NCI-H1436 (cell line): ENCODE data around the gene JAK1.
"Not testable (repeated sequence)": the region's sequence is repeated elsewhere in the genome, so short reads cannot be mapped to it uniquely, and the experiment has no call there.

Experiments used
- DNase-seq: peaks from one replicate; lab custom pipeline; 2025; lab: John Stamatoyannopoulos, UW

Gene JAK1

DNA sequence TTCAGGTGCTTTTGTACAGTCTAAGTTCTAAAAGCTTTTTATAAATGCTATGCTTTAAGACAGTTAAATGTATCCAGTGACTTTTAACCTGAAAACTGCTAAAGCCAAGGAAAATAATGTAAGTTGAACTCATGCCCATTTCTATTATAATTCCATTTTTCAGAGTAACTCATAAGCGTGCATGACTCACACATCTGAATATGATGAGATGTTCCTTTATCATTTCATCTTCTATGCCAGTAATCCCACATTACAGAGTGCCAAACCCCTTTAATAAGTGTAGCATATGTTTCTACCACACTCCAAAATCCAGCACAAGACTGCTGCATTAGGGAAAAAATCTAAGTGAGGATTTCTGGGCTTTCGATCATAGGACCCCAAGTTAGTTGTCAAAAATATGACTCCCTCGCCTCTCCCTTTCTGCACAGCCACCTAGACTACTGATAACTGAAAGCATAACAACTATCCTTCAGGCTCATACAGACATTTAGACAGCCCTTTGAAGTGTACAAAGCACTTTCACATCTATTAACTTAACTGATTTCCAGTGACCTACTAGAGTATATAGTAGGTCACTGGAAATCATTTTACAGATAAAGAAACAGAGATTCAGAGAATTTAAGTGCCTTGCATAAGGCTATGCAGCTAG, 45.3 kb downstream of the JAK1 start:
- DNase-seq: no peak

GRCh38 chr1:64919120-64919519, 47.2 kb downstream of the JAK1 start:
- DNase-seq: not testable (repeated sequence)

DNA sequence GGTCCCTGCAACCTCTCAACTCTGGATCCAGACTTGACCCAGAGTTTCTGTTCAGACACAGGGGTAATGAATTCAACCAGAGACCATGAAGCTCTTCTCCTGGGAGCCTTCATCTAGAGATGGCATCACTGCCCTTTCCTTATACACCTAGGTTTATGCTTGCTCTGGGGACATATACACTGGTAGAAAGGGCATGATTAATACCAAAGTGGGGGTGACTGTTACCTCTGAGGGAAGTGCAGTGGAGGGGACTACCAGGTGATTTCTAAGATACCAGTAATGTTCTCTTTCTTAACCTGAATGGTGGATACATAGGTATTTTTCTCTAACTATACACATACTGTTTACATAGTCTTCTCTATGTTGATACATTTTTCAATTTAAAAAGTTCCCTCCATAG, 48.4 kb downstream of the JAK1 start:
- no peak for DNase-seq

DNA sequence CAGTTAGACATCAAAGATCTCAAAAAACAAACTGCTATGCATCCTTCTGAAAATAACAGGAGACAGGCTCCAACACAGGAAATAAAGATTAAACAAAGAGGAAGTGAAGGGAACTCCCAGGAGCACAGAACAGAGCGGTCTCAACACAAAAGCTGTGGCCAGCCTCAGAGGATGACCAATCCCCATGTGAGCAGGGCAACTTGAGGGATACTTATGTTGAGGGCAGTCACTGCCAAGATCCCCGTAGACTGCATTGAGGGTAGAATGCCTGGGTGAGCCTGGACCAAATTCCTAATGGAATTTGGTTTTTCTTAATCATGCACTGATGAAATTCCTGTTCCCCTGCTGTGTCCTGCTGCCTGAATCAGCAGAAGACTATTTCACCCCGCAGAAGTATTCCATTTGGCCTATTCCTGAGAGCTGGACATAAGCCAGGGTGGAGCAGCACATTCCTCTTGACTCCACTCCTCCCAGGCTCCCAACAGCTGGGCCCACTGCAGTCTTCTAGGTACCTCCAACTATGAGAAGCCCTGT, 49.0 kb downstream of the JAK1 start:
- no peak for DNase-seq

GRCh38 chr1:64915381-64916274, 50.7 kb downstream of the JAK1 start:
- no peak for DNase-seq

- no peak for DNase-seq
Measured at GRCh38 chr1:64913361-64914015, 52.9 kb downstream of the JAK1 start.

DNA sequence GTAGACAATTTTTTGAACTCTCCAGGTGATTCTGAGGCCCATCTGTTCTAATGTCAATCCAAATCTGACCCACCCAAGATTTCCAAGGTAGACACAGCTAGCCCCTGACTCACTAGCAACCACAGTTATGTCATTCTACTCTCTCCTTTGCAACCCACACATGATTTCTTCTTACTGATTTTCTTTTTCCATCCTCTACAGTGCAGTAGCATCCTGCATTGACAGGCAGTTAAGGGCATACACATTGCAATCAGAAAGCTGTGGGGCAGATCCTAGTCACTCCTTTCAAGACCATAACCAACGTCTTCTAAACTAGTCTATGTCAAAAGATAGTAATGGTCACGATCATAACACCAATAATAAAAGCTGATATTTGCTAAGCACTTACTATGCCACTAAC, 54.2 kb downstream of the JAK1 start:
- no peak for DNase-seq

DNA sequence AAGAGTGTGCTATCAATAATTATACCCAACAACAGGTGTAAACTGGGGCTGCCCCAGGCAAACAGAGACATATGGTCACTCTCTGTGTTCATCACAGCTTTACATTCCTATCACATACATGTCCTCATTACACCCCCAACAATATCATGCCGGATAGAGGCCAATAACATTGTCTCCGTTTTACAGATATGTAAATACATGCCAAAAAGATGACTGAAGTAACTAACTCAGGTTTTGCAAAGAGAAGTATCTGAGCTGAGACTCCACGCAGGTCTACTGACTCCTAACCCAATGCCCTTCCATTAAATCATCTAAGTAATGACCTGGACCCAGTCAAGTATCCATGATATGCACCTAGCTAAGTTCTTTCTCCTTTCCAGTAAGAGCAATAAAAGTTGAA, 55.0 kb downstream of the JAK1 start:
- DNase-seq: no peak

DNA sequence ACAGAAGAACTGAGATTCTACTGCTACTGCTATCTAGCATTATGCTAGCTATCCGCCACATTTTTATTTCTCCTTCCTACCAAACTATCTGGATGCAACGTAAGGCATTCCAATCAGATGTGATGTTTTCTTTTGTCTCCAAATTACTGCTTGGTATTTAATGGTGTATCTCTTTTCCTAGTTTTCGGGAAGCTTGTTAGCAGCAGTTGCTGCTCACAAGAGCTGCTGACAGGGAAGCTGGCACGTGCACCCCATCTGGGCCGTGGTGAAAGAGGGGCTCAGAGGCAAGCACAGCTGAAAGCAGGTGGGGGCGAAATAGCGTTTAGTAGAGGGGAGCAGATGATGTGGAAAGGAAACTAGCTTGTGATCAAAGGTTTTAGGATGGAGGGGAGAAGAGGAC, 57.3 kb downstream of the JAK1 start:
- no peak for DNase-seq

DNA sequence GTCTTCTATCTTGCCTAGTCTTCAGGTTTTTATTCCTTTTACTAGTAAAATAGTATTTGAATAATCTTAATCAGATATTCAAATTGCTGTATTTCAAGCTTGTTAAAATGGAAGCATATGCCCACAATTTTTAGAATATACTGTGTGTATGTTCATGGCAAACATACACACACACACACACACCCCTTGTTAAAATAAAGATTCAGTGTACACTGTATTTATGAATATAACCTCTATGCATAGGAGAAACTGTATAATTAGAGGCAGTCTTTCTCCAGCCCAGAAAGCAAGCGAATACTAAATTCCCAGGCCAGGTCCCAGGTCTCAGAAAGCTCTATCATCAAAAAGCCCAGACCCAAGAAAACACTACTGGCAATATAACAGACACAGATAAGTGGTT, 57.8 kb downstream of the JAK1 start:
- DNase-seq: no peak

GRCh38 chr1:64906447-64906846, 59.9 kb downstream of the JAK1 start:
- DNase-seq: no peak

GRCh38 chr1:64903593-64903992, 62.8 kb downstream of the JAK1 start:
- no peak for DNase-seq

GRCh38 chr1:64901663-64902062, 64.7 kb downstream of the JAK1 start:
- DNase-seq: no peak

DNA sequence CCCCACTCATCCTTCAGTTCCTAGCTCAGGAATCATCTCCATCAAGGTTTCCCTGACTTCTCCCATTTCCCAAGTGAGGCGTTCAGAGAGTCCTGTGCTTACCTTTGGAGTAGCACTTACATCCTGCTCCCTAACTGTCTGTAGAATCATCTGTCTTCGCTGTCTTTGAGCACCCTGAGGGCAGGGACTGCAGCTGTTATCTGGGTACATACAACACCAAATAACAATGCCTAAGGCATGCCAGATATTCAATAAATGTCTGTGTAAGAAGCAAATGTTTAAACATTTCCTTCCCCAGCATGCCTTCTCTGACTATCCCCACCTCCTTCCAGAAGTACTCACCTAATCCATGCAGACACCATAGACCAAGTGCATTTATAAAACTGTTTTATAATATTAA, 65.4 kb downstream of the JAK1 start:
- no peak for DNase-seq

DNA sequence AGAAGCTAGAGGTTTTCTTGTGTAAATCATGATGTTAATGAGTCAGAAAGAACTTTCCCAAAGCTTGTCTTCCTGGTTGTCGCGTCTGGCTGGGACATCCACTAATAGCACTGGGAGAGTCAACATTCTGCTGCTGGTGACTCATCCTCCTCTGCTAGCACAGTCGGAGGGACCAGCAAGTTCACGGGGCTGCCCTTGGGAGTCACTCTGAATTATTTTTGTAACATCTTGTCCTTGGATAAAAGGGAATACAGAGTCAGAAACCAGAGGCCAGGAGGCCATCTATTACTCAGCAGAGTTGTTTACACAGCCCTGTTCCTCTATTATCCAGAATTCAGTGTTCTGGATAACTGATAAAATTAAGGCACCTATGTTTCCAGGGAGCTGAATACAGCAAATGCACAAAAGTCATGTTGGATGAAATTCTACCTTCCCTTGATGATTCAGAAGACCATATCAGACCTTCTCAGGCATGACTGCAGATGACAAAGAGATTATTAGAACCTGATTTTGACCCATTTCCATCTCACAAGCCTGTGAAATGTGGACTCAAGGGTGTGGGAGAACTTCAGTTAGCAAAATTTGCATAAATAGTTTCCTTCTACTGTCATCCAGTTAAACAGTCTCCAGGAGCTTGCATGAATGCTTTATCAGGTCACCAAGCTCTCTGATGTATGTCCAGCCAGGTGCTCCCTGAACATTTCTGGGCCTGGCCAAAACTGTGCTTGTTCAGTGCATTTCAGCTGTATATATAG, 68.1 kb downstream of the JAK1 start:
- no peak for DNase-seq

GRCh38 chr1:64896551-64896950, 69.8 kb downstream of the JAK1 start:
- DNase-seq: no peak

DNA sequence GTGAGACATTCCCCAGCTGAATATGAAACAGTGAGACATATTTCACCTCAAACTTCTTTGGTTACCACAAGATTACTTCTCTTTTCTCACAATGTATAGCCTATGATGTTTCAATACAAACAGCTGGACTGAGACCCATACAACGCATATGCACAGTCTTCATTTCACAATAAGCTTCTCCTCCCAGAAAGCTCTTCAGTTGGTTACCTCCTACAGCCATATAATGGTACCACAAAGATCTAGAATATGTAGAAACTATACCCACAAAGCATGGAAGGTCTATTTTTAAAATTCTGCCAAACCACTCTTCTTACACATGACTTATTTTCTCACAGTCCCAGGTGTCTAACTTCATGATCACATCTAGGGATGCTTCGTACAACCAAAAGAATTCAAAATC, 70.8 kb downstream of the JAK1 start:
- no peak for DNase-seq

GRCh38 chr1:64894438-64895196, 71.7 kb downstream of the JAK1 start:
- no peak for DNase-seq

DNA sequence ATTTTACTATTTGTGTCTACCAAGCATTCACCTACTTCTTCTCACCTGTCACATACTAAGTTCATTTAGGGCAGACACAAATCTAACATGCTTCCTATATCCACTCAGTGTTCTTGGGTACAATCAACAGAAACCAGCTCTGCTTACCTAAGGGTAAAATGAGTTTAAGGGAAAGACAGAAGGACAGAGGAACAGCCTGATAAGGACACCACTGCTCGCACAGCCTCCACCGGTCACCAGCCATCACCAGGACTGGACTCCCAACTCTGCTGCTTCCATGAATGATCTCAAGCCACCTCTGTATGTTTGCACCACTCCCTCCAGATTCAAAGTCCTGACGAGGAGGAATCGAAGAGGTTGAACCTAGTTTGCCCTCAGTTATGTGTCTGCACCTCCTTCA, 72.4 kb downstream of the JAK1 start:
- no peak for DNase-seq

DNA sequence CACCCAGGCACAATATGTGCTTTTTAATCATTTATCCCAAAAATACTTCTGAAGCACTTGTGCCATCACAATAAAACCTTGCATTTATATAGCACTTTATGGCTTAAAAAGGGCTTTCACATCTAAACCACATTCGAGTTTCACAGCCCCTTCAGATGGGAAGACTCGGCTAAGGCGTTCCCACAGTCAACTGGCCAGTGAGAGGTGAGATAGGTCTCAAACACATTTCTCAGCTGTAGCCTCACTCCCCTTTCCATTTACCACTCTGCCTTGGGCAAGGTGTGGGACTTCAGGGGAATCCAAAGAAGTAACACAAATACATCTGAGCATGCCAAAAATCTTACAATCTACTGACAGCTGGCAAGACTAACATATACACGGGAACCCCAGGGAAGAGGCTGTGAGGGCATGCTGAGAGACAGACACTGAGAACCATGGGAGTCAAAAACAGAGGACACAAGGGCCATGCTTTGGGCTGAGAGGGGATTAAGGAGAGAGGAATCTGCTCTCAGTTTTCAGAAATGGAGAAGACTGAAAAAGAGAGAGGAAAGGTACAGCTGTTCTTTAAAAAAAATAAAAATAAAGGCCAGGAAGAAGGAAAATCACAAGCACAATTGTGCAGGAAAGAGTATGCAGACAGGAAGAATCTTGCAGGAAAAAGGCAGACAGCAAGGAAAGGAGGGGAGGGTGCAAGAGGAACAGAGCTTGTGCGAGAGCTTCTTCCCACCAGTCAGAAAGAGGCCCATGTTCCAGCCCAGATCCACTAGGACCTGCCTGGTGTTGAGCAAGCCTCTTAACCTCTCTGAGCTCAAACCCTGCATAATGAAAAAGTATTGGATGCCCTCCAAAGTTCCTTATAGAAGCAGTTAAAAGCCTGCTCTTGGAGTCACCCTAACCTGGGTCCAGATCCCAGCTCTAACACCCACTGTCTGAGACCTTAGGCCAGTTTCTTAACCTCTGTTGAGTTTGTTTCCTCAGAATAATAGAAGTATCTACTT, 73.5 kb downstream of the JAK1 start:
- no peak for DNase-seq
